DOHH2 (cell line): ENCODE measurements around the gene SOX9.

ENCODE experiments used
- H3F3A ChIP-seq: fragments of 200-600 bp; sonication (generic), shearing (Covaris generic); 2 replicates; pipeline ENCODE4 v1.6.0; 2016; ENCODE audit warnings: antibody characterized with exemption, mild to moderate bottlenecking; ENCODE audit not compliant: control insufficient read depth, insufficient read depth
- H3K27ac ChIP-seq: fragments of 200-600 bp; sonication (generic); 2 replicates; pipeline ENCODE4 v1.5.1; 2014; ENCODE audit warnings: low read depth, mild to moderate bottlenecking, low read length, moderate library complexity
- H3K27me3 ChIP-seq: fragments of 200-600 bp; sonication (generic); 2 replicates; pipeline ENCODE4 v1.6.1; 2014; ENCODE audit warnings: mild to moderate bottlenecking, low read length, mixed read lengths; ENCODE audit not compliant: control insufficient read depth
- H3K36me3 ChIP-seq: fragments of 200-600 bp; sonication (generic); 2 replicates; pipeline ENCODE4 v1.6.1; 2014; ENCODE audit warnings: mild to moderate bottlenecking, low read length, moderate library complexity, mixed read lengths; ENCODE audit not compliant: control insufficient read depth
- H3K4me1 ChIP-seq: fragments of 200-600 bp; sonication (generic); 2 replicates; pipeline ENCODE4 v1.6.1; 2014; ENCODE audit warnings: mild to moderate bottlenecking, low read length, mixed read lengths; ENCODE audit not compliant: control insufficient read depth
- H3K4me2 ChIP-seq: fragments of 200-600 bp; sonication (generic); 2 replicates; pipeline ENCODE4 v1.6.0; 2014; ENCODE audit warnings: mild to moderate bottlenecking, low read length, moderate library complexity
- H3K4me3 ChIP-seq: fragments of 200-600 bp; sonication (generic); 2 replicates; pipeline ENCODE4 v1.5.1; 2014; ENCODE audit warnings: mild to moderate bottlenecking, low read length, mixed read lengths
- H3K79me2 ChIP-seq: fragments of 200-600 bp; sonication (generic); 2 replicates; pipeline ENCODE4 v1.6.1; 2014; ENCODE audit warnings: mild to moderate bottlenecking, low read length, mixed read lengths; ENCODE audit not compliant: control insufficient read depth
- H3K9me2 ChIP-seq: fragments of 200-600 bp; sonication (generic); replicated peaks from 2 replicates; pipeline ENCODE4 v1.6.1; 2014; ENCODE audit warnings: mild to moderate bottlenecking, low read length, mixed read lengths; ENCODE audit not compliant: control insufficient read depth
- H3K9me3 ChIP-seq: fragments of 200-600 bp; sonication (generic); 2 replicates; pipeline ENCODE4 v1.6.1; 2014; ENCODE audit warnings: antibody characterized with exemption, low read length, mixed read lengths; ENCODE audit not compliant: control insufficient read depth, insufficient read depth
- H4K20me1 ChIP-seq: fragments of 200-600 bp; sonication (generic); 2 replicates; pipeline ENCODE4 v1.6.0; 2014; ENCODE audit warnings: low read depth, mild to moderate bottlenecking, antibody characterized with exemption, low read length, moderate library complexity; ENCODE audit not compliant: control insufficient read depth, insufficient read depth
- CTCF ChIP-seq: fragments of 200-600 bp; sonication (generic); IDR thresholded peaks from one replicate; pipeline ENCODE4 v1.5.1; 2014; ENCODE audit warnings: antibody characterized with exemption, mild to moderate bottlenecking, low read depth, low read length; ENCODE audit not compliant: poor library complexity, severe bottlenecking
- EZH2phosphoT487 ChIP-seq: fragments of 200-600 bp; sonication (generic); IDR thresholded peaks from 2 replicates; pipeline ENCODE4 v1.6.1; 2017; ENCODE audit warnings: borderline replicate concordance, mild to moderate bottlenecking, antibody characterized with exemption, low read length, moderate library complexity, mixed read lengths

Gene SOX9

GRCh38 chr17:72092710-72093322, 28.0 kb upstream of the SOX9 start:
- 0 out of 2 replicates have a peak, but pooled peaks cover 3% of the 10 kb centered on the region for H3K9me3 ChIP-seq
- H3K79me2 ChIP-seq: no peaks in the 10 kb centered on the region
- no peaks in the 10 kb centered on the region for H3F3A ChIP-seq
- no peak overlapping the region for H3K4me3 ChIP-seq
- H3K4me1 ChIP-seq: no peaks in the 10 kb centered on the region
- TF ChIP-seq CTCF (no peak), EZH2phosphoT487 (no peak)
- no peak overlapping the region for H3K27ac ChIP-seq
- H3K9me2 ChIP-seq: no peaks in the 10 kb centered on the region
- no peaks in the 10 kb centered on the region for H3K36me3 ChIP-seq
- H4K20me1 ChIP-seq: no peaks in the 10 kb centered on the region
- H3K27me3 ChIP-seq: no peaks in the 10 kb centered on the region
- no peak overlapping the region for H3K4me2 ChIP-seq

GRCh38 chr17:72093707-72094106, 27.1 kb upstream of the SOX9 start:
- Histone ChIP-seq H3K4me3 (no peak overlapping the region), H3K36me3 (no peaks in the 10 kb centered on the region), H3F3A (no peaks in the 10 kb centered on the region), H4K20me1 (no peaks in the 10 kb centered on the region), H3K9me3 (0 out of 2 replicates have a peak, but pooled peaks cover 3% of the 10 kb centered on the region), H3K9me2 (no peaks in the 10 kb centered on the region), H3K79me2 (no peaks in the 10 kb centered on the region), H3K27me3 (no peaks in the 10 kb centered on the region), H3K4me2 (no peak overlapping the region), H3K27ac (no peak overlapping the region), H3K4me1 (no peaks in the 10 kb centered on the region)
- TF ChIP-seq EZH2phosphoT487 (no peak), CTCF (no peak)

- Histone ChIP-seq H3K79me2 (no peaks in the 10 kb centered on the region), H3K4me1 (no peaks in the 10 kb centered on the region), H3K27ac (no peak overlapping the region), H3K36me3 (no peaks in the 10 kb centered on the region), H3K9me3 (0 out of 2 replicates have a peak, but pooled peaks cover 3% of the 10 kb centered on the region), H3K9me2 (no peaks in the 10 kb centered on the region), H3K4me3 (no peak overlapping the region), H3K27me3 (no peaks in the 10 kb centered on the region), H3K4me2 (no peak overlapping the region), H3F3A (no peaks in the 10 kb centered on the region), H4K20me1 (no peaks in the 10 kb centered on the region)
- TF ChIP-seq EZH2phosphoT487 (no peak), CTCF (no peak)
Measured at GRCh38 chr17:72095316-72095715, 25.5 kb upstream of the SOX9 start.
